Fibroblast of skin of back (primary cell): ENCODE results near the gene ITGBL1. TPM values are rescaled to one million over a fixed set of nuclear protein-coding genes. Genes with fewer than 3 reads are reported as not detected.

Experiments used
- DNase-seq: peaks from one replicate; pipeline ENCODE4 v3.0.0-alpha.2; 2013
- polyA plus RNA-seq, 2 experiments: library from polyadenylated mRNA; unstranded; fragments of 120-200 nt; gene quantifications; one replicate each; pipeline ENCODE4 v1.2.1, GENCODE V29; 2013; ENCODE audit not compliant: insufficient read length in 2 of 2

Gene ITGBL1
- 60.4 TPM for polyA plus RNA-seq (2013, experiment 1 of 2; ENCODE audit: insufficient read length)
- 113 TPM for polyA plus RNA-seq (2013, experiment 2 of 2; ENCODE audit: insufficient read length)

GRCh38 chr13:101452519-101453485 lies at the start of gene ITGBL1:
TSS of gene ITGBL1 (plus strand) at chr13:101452675. CDS start at chr13:101452834, 159 bp downstream.
- peak; percentile 60 for DNase-seq

- DNase-seq = no peak
Observed at GRCh38 chr13:101406791-101407190, 45.7 kb upstream of the ITGBL1 start.

GRCh38 chr13:101408154-101408553 lies 44.3 kb upstream of the ITGBL1 start:
- DNase-seq = no peak

DNA sequence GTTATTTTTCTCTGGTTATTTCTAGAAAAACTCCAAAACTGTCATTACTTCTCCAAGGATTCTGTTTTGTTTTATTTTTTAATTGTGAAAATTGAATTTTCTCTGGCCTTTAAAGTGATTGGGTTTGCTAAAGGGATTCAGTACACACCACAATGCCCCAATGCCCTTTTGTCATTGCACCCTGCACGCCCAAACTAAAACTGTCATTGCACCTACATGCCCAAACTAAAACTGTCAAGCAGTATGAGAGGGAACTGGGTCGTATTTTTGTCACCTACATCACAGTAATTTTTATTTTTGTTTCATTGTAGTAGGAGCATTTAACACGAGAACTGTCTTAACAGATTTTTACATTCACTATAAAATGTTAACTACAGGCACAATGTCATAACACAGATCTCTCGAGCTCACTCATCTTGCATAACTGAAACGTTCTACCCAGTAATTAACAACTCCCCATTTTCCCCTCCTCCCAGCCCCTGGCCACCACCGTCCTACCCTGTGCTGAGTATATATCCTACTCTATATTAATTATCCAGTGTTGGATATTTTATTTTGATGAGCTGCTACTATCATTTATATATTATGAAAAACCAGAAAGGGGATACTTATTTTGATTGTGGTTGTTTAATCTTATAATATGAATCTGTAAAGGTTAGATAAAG lies 43.4 kb upstream of the ITGBL1 start:
- DNase-seq = no peak

DNA sequence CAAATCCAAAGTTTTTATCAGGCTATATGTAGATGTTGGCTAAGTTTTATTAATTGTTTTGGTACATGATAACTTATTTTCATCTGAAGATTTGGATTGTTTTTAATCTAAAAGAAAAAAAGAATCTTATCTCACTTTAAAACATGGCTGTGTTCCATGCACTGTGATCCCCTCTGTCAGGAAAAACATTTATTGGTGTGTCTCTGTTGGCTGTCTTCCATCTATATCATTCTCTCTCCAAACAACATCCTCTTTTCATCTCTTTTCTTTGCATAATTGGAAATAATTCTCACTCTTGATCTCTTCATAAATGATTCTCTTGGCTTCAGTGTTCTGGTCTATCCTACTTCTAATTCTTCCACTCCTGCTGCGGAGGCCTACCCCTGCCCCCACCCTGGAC lies 40.4 kb upstream of the ITGBL1 start:
- no peak for DNase-seq

GRCh38 chr13:101415358-101416174 lies 36.9 kb upstream of the ITGBL1 start:
- no peak for DNase-seq

DNA sequence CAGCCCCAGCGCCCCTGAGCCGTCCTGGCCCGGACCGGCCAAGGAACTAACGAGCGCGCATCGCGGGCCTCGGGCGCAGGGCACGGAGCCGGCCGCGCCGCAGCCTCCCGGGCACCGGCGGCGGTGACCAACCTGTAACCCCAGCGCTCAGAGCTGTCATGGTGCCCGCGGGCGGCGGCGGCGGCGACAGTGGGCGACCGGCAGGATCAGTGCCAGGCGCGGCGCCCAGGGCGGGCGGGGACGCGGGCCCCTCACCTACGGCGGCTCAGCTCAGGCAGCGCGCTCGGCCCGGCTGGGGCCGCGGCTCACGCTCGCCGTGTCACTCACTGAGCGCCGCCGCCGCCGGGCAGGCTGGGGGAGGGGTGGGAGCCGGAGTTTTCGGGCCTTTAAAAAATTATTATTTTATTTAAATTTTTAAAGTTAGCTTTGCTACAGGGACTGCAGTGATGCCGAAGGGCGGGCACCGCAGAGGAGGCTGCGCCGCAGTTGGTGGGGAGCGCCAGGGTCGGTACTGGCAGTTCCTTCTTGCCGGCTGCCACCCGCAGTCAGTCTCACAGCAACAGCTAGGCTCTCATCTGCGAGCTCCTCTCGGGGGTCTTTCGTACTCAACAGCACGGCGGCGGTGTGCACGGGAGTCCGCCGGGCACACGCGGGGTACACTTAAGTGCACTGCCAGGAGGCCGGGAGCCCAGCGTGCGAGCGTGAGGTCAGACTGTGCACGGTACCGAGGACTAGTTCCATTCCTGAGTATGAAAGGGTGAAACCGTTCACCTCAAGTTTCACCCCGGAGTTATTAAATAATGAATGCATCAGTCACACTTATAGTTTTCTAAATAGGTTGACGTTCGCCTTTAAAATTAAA lies 36.1 kb upstream of the ITGBL1 start, which contains the start of gene NALCN:
TSS of gene NALCN (minus strand) at position 328 of the 862 bp plus-strand sequence. CDS start 17,382 bp downstream, outside the sequence.
- DNase-seq = peak; percentile 20

GRCh38 chr13:101417043-101417406 lies 35.5 kb upstream of the ITGBL1 start:
- DNase-seq = peak; percentile 50

DNA sequence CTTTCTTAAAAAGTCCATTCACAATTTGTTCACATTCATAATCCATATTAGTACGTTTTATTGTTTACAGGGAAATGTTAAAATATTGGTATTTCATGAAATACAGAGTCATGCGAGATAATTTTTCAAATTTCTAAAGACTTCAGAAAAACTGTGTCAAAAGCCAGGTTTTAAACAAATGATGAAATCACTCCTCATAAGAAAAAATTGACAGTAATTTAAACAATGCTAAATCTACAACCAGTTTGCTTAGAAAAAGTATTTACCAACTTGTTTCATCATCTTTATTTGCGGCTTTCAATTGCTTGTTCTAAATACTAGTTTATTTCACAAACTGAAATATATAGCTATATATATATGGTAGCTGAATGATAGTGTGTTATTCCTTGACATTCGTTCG lies 35.0 kb upstream of the ITGBL1 start:
- DNase-seq = no peak

DNA sequence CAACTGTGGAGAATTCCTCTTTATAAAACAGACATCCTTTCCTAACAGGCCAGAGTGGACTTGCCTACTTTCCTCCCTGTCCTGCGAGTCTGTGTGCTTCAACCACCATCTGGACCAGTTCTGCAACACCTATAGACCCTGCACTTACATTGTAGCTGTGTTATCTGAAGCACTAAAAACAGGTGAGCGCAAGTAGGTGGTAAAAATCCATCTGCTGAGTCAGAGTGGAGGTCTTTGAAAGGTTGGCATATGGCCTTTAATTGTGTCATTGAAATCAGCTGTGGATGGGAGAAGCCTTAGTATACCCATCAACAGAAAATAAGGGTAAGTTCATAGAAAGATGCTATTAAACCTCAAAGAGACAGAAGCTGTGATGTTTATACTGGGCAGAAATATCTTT lies 28.6 kb upstream of the ITGBL1 start:
- no peak for DNase-seq

GRCh38 chr13:101424381-101425155 lies 27.9 kb upstream of the ITGBL1 start:
- DNase-seq = no peak

DNA sequence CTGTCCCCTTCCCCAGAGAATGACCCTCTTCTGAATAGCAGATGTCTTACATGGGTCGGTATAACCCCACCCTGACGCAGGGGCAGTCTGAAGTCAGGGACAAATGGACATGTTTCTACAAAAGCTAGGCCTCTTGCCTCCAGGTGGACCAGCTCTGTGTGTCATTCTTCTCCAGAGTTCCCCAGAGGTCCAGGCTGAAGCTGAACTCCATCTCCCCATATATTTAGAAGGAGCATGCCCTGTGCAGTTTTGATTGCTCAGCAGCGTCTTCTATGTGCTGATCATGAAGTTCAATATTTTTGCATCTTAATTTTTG lies 27.4 kb upstream of the ITGBL1 start:
- no peak for DNase-seq

DNA sequence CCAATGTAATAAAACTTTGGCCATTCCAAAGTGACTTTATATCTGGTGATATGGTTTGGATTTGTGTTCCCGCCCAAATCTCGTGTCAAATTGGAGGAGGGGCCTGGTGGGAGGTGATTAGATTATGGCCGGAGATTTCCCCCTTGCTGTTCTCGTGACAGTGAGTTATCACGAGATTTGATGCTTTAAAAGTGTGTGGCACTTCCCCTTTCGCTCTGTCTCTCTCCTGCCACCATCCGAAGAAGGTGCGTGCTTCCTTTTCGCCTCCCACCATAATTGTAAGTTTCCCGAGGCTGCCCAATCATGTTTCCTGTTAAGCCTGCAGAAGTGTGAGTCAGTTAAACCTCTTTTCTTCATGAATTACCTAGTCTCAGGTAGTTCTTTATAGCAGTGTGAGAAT lies 26.9 kb upstream of the ITGBL1 start:
- no peak for DNase-seq

- no peak for DNase-seq
Observed at GRCh38 chr13:101429733-101430132, 22.7 kb upstream of the ITGBL1 start.

GRCh38 chr13:101433895-101434294 lies 18.6 kb upstream of the ITGBL1 start:
- no peak for DNase-seq

- DNase-seq = no peak
Observed at GRCh38 chr13:101434486-101434885, 18.0 kb upstream of the ITGBL1 start.

DNA sequence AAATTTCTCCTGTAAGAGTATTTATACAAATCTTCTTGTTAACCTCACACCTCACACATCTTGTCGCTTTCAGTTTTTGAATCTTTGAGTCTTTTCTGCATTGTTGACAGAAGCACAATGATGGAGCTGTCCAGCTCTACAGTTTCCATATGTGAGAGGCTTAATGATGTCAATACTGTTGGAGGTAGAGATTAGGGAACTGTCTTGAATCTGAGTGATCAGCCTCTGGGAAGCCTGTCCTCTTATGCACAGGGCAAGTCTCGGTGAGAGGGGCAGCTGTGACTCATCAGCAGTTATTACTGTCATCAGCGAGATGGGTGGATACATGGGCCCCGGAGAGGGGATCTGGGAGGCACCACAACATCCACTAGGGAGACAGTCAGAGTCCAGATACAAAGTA lies 4.6 kb upstream of the ITGBL1 start:
- peak; percentile 42 for DNase-seq

- peak; percentile 95 for DNase-seq
Observed at GRCh38 chr13:101449790-101450748, 2.4 kb upstream of the ITGBL1 start.

DNA sequence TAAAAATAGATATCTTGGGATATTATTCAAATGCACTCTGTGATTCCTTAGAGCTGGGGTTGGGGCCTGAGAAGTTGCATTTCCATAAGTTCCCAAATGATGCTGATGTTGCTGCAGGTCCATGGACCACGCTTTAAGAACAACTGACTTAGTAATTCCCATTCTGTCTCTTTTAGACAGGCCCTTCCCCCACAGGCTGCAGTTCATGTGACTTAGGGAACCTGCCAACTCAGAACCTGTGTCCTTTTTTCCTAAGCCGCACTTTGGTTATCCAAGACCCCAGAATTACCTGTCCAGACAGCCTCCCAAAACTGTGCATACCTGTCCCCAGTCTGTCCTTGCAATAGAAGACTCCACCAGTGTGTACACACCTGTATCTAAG lies 1.7 kb upstream of the ITGBL1 start:
- no peak for DNase-seq

GRCh38 chr13:101451641-101452040 lies 834 bp upstream of the ITGBL1 start:
- no peak for DNase-seq
